Activated T-cell treated with anti-CD3 and anti-CD28 coated beads, Interleukin-2, amount 50 U/mL, for 24 hours (primary cell): ENCODE measurements around the gene SLC6A6.

ENCODE experiments used
- DNase-seq: peaks from one replicate; pipeline ENCODE4 v3.0.0-alpha.2; 2020
- H3K27ac Mint-ChIP-seq: 2 replicates; pipeline ENCODE4 v1.8.0; 2020; ENCODE audit warnings: mild to moderate bottlenecking, mixed read lengths
- H3K27me3 Mint-ChIP-seq: 2 replicates; pipeline ENCODE4 v1.8.0; 2020; ENCODE audit warnings: mixed read lengths
- H3K36me3 Mint-ChIP-seq: 2 replicates; pipeline ENCODE4 v1.8.0; 2020; ENCODE audit warnings: low read depth, mixed read lengths
- H3K4me1 Mint-ChIP-seq: 2 replicates; pipeline ENCODE4 v1.8.0; 2020; ENCODE audit warnings: low read depth, mixed read lengths
- H3K4me3 Mint-ChIP-seq: 2 replicates; pipeline ENCODE4 v1.8.0; 2020; ENCODE audit warnings: mild to moderate bottlenecking, moderate library complexity, mixed read lengths
- H3K9me3 Mint-ChIP-seq: 2 replicates; pipeline ENCODE4 v1.8.0; 2020; ENCODE audit warnings: mixed read lengths

The SLC6A6 gene

GRCh38 chr3:14503033-14503705 lies 100.8 kb downstream of the SLC6A6 start:
- Mint-ChIP-seq H3K36me3 (no peaks in the 10 kb centered on the region), H3K9me3 (peaks cover 13% of the 10 kb centered on the region), H3K27me3 (peaks cover 4% of the 10 kb centered on the region), H3K27ac (no peak overlapping the region), H3K4me1 (peaks cover under 1% of the 10 kb centered on the region), H3K4me3 (no peak overlapping the region)
- DNase-seq, result no peak

- H3K4me3 Mint-ChIP-seq, result no peak overlapping the region
- DNase-seq, result no peak
- no peak overlapping the region for H3K27ac Mint-ChIP-seq
- peaks cover 7% of the 10 kb centered on the region for H3K27me3 Mint-ChIP-seq
- peaks cover 13% of the 10 kb centered on the region for H3K9me3 Mint-ChIP-seq
- H3K4me1 Mint-ChIP-seq, result peaks cover 4% of the 10 kb centered on the region
- H3K36me3 Mint-ChIP-seq, result no peaks in the 10 kb centered on the region
These were observed 101.3 kb downstream of the SLC6A6 start for GRCh38 chr3:14503706-14504065.

GRCh38 chr3:14505001-14505802 lies 102.8 kb downstream of the SLC6A6 start:
- no peak for DNase-seq
- peaks cover 13% of the 10 kb centered on the region for H3K9me3 Mint-ChIP-seq
- H3K27ac Mint-ChIP-seq, result no peak overlapping the region
- no peaks in the 10 kb centered on the region for H3K36me3 Mint-ChIP-seq
- no peak overlapping the region for H3K4me3 Mint-ChIP-seq
- H3K27me3 Mint-ChIP-seq, result peaks cover 7% of the 10 kb centered on the region
- H3K4me1 Mint-ChIP-seq, result peaks cover 6% of the 10 kb centered on the region

GRCh38 chr3:14505803-14506500 lies 103.5 kb downstream of the SLC6A6 start:
- DNase-seq, result no peak
- Mint-ChIP-seq H3K27ac (no peak overlapping the region), H3K4me3 (no peak overlapping the region), H3K4me1 (peaks cover 6% of the 10 kb centered on the region), H3K9me3 (peaks cover 12% of the 10 kb centered on the region), H3K36me3 (no peaks in the 10 kb centered on the region), H3K27me3 (peaks cover 7% of the 10 kb centered on the region)

- Mint-ChIP-seq H3K27ac (no peak overlapping the region), H3K4me3 (no peak overlapping the region), H3K27me3 (peaks cover 7% of the 10 kb centered on the region), H3K4me1 (peaks cover 6% of the 10 kb centered on the region), H3K9me3 (peaks cover 9% of the 10 kb centered on the region), H3K36me3 (no peaks in the 10 kb centered on the region)
- DNase-seq, result peak; percentile 13
These were observed 104.4 kb downstream of the SLC6A6 start for GRCh38 chr3:14506626-14507304.

GRCh38 chr3:14507305-14507741 lies 104.9 kb downstream of the SLC6A6 start:
- Mint-ChIP-seq H3K27ac (no peak overlapping the region), H3K27me3 (peaks cover 7% of the 10 kb centered on the region), H3K4me1 (peaks cover 6% of the 10 kb centered on the region), H3K36me3 (no peaks in the 10 kb centered on the region), H3K4me3 (no peak overlapping the region), H3K9me3 (peaks cover 9% of the 10 kb centered on the region)
- DNase-seq, result peak; percentile 16

GRCh38 chr3:14507757-14508504 lies 105.5 kb downstream of the SLC6A6 start:
- Mint-ChIP-seq H3K4me3 (no peak overlapping the region), H3K27ac (no peak overlapping the region), H3K36me3 (no peaks in the 10 kb centered on the region), H3K27me3 (peaks cover 7% of the 10 kb centered on the region), H3K9me3 (peaks cover 6% of the 10 kb centered on the region), H3K4me1 (peaks cover 6% of the 10 kb centered on the region)
- peak; percentile 20 for DNase-seq

- H3K36me3 Mint-ChIP-seq, result no peaks in the 10 kb centered on the region
- peaks cover under 1% of the 10 kb centered on the region for H3K9me3 Mint-ChIP-seq
- no peak overlapping the region for H3K27ac Mint-ChIP-seq
- DNase-seq, result no peak
- no peak overlapping the region for H3K4me3 Mint-ChIP-seq
- H3K4me1 Mint-ChIP-seq, result peaks cover 6% of the 10 kb centered on the region
- H3K27me3 Mint-ChIP-seq, result peaks cover 7% of the 10 kb centered on the region
These were observed 106.1 kb downstream of the SLC6A6 start for GRCh38 chr3:14508505-14508819.

- Mint-ChIP-seq H3K4me1 (peaks cover 6% of the 10 kb centered on the region), H3K36me3 (no peaks in the 10 kb centered on the region), H3K27me3 (peaks cover 7% of the 10 kb centered on the region), H3K9me3 (no peaks in the 10 kb centered on the region), H3K27ac (no peak overlapping the region), H3K4me3 (no peak overlapping the region)
- DNase-seq, result peak; percentile 83
These were observed 106.8 kb downstream of the SLC6A6 start for GRCh38 chr3:14508966-14509795.

- Mint-ChIP-seq H3K4me3 (no peak overlapping the region), H3K36me3 (no peaks in the 10 kb centered on the region), H3K9me3 (no peaks in the 10 kb centered on the region), H3K27ac (no peak overlapping the region), H3K4me1 (peaks cover 6% of the 10 kb centered on the region), H3K27me3 (peaks cover 6% of the 10 kb centered on the region)
- no peak for DNase-seq
These were observed 107.3 kb downstream of the SLC6A6 start for GRCh38 chr3:14509796-14510100.

GRCh38 chr3:14510838-14511622 lies 108.6 kb downstream of the SLC6A6 start:
- H3K27ac Mint-ChIP-seq, result no peak overlapping the region
- H3K4me1 Mint-ChIP-seq, result peaks cover 6% of the 10 kb centered on the region
- no peak overlapping the region for H3K4me3 Mint-ChIP-seq
- H3K27me3 Mint-ChIP-seq, result peaks cover 4% of the 10 kb centered on the region
- no peaks in the 10 kb centered on the region for H3K9me3 Mint-ChIP-seq
- DNase-seq, result no peak
- H3K36me3 Mint-ChIP-seq, result no peaks in the 10 kb centered on the region

GRCh38 chr3:14511623-14512280 lies 109.3 kb downstream of the SLC6A6 start:
- peak; percentile 14 for DNase-seq
- Mint-ChIP-seq H3K27ac (no peak overlapping the region), H3K36me3 (no peaks in the 10 kb centered on the region), H3K4me1 (peaks cover 6% of the 10 kb centered on the region), H3K9me3 (no peaks in the 10 kb centered on the region), H3K27me3 (peaks cover 4% of the 10 kb centered on the region), H3K4me3 (no peak overlapping the region)
